Omental fat pad (tissue), 4 donors: Measurements from ENCODE around the gene GPR15LG. TPM values are rescaled to one million over a fixed set of nuclear protein-coding genes. Genes with fewer than 3 reads are reported as not detected.
A peak's percentile ranks its signal among the peaks of the same experiment; 100 is the strongest.

ENCODE experiments used
- ATAC-seq: fragments of 150-250 bp; one replicate; pipeline ENCODE4 v1.9.1; 2016; ENCODE audit warnings: mild to moderate bottlenecking, moderate library complexity; ENCODE audit not compliant: low FRiP score
- DNase-seq: peaks from one replicate; pipeline ENCODE4 v3.0.0-alpha.2; 2019; ENCODE audit warnings: low spot score
- total RNA-seq, 4 donors: library from RNA; depleted of rRNA; stranded (reverse); fragments of >200 nt; gene quantifications; one replicate each; pipeline ENCODE4 v1.1.0, GENCODE V29; 2016
- TF ChIP-seq, protein P1 (sequence below), 3 donors: fragments of 450-650 bp; IDR thresholded peaks; one replicate each; pipeline ENCODE4 v1.5.1; 2016 to 2017; ENCODE audit warnings: antibody characterized with exemption in 3 of 3, mild to moderate bottlenecking in 3 of 3, moderate library complexity in 2 of 3

GPR15LG gene
- total RNA-seq, 4 donors from 2014 or later = not detected

DNA sequence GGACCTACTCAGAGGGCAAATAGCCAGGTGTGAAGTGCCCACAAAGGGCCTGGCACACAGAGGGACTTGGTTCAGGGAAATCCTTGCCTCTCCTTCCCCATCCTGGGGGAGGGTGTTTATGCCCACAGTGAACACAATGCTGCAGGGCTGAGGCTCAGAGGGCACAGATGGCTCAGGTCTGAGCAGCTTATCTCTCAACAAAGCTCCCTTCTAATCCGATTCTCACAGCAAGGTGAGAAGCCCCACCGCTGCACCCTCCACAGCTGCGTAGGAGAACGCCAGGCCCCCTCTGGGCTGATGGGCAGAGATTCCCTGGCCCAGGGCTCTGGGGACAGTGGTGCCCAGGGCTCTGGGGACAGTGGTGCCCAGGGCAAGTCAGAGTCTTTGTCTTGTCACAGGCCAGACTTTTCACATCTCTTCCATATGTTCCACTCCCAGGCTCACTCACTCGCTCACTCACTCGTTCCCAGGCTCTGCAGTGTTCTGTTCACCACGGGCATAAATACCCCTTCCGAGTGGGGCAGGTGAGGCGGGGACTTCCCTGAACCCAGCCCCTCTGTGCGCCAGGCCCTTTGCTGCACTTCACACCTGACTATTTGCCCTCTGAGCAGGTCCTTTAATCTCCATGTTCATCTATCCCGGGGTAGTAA, 12.1 kb downstream of the GPR15LG start:
- TF ChIP-seq, protein P1, sequence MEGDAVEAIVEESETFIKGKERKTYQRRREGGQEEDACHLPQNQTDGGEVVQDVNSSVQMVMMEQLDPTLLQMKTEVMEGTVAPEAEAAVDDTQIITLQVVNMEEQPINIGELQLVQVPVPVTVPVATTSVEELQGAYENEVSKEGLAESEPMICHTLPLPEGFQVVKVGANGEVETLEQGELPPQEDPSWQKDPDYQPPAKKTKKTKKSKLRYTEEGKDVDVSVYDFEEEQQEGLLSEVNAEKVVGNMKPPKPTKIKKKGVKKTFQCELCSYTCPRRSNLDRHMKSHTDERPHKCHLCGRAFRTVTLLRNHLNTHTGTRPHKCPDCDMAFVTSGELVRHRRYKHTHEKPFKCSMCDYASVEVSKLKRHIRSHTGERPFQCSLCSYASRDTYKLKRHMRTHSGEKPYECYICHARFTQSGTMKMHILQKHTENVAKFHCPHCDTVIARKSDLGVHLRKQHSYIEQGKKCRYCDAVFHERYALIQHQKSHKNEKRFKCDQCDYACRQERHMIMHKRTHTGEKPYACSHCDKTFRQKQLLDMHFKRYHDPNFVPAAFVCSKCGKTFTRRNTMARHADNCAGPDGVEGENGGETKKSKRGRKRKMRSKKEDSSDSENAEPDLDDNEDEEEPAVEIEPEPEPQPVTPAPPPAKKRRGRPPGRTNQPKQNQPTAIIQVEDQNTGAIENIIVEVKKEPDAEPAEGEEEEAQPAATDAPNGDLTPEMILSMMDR (IDR thresholded peaks at IDR 0.05) = no peak
- ATAC-seq = no peak
- DNase-seq = peak; percentile 6

DNA sequence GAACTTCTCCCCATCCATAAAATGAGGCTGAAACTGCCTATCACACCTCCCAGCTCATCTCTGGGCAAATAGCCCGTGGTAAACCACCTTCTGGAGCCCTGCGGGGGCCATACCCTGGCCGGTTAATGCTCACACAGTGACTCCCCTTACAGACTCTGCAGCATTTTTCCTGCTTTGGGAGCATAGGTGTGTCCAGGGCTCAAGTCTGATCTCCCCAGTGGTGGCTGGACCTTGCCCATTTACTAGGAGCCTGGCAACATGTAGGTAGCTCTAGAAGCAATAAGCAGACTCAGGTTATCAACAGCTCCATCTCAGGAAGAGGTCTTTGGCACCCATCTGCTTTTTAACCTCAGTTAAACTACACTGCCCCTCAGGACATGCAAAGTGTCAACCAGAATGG, 15.2 kb downstream of the GPR15LG start:
- no peak for ATAC-seq
- DNase-seq = no peak
- TF ChIP-seq, protein P1 (IDR thresholded peaks at IDR 0.05) = no peak

DNA sequence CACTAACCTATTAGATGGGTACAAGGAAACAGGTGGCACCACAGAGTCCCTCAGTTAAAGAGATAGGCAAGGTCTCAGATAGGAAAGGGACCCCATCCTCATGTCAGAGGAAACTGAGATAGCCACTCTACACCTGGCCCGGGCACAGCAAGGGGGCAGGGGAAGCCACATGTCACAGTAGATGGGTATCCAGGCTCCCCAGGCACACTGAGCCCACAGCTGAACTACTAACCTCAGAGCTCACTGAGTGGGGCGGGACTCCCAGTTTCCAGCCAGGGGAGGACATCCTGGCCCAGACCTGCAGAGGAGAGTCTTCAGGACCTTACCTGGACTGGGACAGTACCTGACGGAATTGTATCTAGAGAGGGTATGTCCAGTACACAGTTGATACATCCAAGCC, 17.0 kb downstream of the GPR15LG start:
- no peak for ATAC-seq
- TF ChIP-seq, protein P1 (IDR thresholded peaks at IDR 0.05) = no peak

DNA sequence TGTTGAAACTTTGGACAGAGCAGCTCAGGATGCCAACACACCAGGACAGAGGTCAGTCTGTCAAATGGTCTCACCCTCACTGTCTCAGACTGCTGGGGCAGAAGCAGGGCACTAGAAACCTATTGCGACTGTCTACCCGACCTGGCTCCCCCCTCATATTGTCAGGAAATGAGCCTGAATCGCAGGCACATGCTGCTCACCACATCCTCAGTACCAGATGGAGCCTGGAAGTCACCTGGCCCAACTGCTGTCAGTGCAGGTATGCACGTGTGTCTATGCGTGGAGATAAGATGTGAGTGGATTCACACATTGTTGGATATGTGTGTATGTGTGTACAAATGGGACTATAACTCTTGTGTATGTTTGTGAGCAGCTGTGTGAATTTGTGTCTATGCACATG, 17.5 kb downstream of the GPR15LG start:
- TF ChIP-seq, protein P1 (IDR thresholded peaks at IDR 0.05) = no peak
- DNase-seq (no peak), ATAC-seq (no peak)

More for the DNA sequence above, 17.0 kb downstream of the GPR15LG start:
- no peak for DNase-seq

DNA sequence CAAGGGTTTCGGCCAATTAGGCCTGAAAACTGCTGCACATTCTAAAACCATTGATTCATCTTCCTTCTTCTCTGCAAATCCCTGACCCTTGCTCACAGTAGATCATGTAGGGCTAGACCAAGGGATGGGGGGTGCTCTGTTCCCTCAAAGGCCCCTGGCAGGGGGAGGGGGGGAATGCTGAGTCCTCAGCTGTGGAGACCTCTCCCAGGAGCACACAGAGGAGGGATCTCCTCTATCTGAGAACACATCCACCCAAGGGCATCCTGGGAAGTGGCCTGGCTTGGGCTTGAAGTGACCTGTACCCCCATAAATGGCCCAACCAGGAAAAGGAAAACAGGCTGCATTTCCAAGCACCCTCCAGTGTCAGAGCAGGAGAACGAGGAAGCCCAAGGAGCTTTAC, 19.7 kb downstream of the GPR15LG start:
- ATAC-seq (no peak), DNase-seq (no peak)
- TF ChIP-seq, protein P1 (IDR thresholded peaks at IDR 0.05) = no peak

DNA sequence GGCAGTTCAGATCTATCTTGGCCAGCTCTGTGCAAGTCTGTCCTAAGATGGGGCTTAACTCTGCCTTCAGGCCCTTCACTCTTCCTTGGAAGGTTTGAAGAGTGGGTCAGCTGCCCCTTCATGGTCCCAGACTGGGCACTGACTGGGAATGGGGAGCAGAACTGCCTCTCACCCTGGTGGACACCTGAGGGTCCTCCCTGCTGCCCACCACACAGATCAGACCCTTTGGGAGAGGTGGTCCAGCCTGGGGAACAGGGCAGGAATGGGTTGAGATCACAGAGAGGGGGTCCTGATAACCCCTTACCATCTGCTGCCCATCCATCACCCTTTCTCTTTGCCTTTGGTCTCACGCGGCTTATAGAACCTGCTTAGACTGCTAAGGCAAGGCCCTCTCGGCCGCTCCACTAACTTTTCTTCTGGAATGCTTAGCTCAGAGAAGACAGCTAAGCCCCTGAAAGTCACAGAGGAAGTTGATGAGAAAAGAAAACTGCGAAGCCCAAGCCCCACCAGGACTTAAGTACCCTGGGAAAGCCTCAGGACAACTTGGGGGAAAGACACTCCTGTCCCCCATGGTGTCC, 20.3 kb downstream of the GPR15LG start:
- DNase-seq (no peak), ATAC-seq (no peak)
- TF ChIP-seq, protein P1 (IDR thresholded peaks at IDR 0.05) = no peak

DNA sequence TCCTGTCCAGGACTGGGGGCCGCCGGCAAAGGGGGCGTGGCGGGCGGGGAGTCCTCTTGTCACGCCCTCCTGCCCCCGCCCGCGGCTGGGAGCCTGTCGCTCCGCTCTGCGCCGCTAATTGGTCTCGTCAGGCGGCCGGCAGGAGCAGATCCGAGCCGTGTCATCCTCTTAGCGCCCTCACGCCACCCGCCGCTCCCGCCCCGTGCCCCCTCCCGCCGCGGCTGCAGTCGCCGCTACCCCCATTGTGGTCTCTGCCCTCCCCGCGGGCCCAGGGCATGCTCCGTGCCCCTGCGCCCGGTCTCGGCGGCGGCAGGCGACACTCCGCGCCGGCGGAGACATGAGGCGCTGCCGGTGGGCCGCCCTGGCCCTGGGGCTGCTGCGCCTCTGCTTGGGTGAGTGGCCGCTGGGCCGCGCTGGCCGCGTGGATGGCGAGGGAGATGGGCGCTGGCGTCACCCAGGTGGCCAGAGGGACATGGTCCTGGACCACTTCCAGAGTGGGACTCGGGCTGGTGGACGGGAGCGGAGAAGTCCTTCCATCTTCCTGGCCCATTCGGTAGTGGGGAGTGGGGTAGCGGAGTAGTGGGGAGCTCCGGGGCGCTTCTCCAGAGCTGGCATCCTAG, 20.9 kb downstream of the GPR15LG start, which contains the start of gene CDHR1:
Gene CDHR1 (plus strand): TSS at position 114 of the 620 bp plus-strand sequence. CDS start 224 bp downstream, at position 338.
- ATAC-seq (no peak), DNase-seq (no peak)
- TF ChIP-seq, protein P1 (IDR thresholded peaks at IDR 0.05) = no peak
